GM10847 (cell line): ENCODE results near the gene PSMG4.

ENCODE experiments used
- POLR2A ChIP-seq: IDR thresholded peaks from 2 replicates; pipeline ENCODE4 v1.6.1; 2011; ENCODE audit not compliant: insufficient read length; ENCODE audit errors: extremely low read depth

PSMG4 gene, protein sequence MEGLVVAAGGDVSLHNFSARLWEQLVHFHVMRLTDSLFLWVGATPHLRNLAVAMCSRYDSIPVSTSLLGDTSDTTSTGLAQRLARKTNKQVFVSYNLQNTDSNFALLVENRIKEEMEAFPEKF

DNA sequence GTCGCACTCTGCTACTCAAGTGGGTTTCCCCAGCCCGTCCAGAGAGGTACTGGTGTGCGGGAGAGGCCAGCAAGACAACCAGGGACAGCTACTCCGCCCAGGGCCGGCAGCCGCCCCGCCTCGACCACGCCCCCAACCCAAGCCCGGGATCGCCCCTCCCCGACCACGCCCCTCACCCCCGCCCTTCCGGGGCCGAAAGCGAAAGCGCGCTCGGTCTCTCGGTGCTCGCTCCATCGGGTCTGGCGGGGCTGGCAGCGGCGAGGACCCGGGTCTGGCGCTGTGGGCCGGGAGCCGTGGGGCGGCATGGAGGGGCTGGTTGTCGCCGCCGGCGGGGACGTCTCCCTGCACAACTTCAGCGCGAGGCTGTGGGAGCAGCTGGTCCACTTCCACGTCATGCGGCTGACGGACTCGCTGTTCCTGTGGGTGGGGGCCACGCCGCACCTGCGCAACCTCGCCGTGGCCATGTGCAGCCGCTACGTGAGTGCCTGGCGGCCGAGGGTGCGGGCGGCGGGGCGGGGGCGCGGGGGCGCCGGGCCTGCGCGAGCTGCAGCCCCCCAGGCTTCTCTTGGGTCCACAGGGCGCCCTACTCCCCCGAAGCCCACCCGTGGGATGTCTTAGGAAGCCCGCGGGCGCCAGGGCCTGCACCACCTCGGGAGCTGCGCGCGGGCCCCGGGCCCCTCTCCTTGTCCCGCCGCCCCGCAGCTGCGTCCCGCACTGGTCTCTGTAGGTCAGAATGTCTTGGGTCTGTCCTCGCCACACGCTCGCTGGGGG, at the start of gene PSMG4:
TSS of gene PSMG4 (plus strand) at position 228 of the 771 bp plus-strand sequence. CDS start at position 304, 76 bp downstream.
- TF ChIP-seq POLR2A = peak; percentile 58

DNA sequence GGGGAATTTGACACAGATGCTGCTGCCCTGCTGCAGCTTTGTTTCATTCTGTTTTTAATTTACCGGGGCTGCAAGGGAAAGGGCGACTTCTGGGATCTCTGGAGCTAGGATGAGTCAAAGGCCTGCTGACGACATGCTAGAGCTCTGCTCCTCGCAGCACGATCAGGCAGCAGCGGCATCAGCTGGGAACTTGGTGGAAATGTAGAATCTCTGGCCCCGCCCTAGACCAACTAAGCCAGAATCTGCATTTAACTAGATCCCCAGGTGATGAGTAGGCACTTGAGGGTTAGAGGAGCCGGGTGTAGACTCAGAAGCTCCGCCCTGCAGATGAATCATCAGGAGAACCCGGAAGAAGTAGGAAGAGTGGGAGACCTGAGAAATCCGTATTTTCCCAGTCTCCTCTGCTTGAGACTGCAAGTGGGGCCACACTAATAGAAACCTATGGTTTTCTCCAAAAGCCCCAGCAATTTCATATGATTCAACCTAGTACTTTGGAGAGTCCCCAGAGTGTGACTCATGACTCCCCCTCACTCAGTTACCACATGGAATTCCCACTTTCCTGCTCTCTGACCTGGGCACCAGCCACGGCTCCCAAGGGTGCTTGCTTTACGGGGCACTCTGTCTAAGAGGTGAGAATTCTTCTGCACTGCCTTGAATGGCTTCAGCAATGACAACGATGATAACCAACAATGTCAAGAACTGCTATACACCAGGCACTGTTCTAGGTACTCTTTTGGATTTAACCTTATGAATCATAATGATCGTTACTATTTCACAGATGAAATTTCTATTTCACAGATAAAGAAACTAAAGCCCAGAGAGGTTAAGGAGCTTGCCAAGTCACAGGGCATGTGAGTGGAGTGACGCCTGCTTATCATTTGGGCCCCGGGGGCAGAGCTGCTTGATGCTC, 49.4 kb upstream of the PSMG4 start:
- TF ChIP-seq POLR2A = no peak

DNA sequence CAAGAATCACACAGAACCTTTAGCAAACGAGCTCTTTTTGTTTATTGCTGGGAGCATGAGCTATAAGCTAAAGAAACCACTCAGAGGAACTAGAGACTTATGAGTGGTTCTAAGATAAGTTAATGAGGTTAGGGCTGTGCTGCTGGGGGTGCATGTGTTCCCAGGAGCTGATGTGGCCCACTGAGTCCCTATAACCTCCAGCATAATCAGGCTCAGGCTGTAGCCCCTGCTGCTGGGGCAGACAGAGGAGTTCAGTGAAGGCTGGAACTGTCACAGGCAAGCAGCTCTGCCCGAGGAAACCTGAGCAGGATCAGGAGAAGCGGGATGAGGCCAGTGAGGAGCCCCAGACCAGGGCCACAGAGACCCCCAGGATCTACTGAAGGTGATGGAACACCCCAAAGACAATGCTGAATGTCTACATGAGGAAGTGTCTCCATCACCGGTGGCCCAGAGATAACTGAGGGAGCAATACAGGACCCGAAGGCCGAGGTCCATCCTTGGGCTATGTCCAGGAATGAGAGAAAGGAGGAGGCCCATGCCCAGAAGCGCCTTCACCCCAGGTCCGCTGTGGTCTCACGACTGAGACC, 48.6 kb upstream of the PSMG4 start:
- no peak for TF ChIP-seq POLR2A

DNA sequence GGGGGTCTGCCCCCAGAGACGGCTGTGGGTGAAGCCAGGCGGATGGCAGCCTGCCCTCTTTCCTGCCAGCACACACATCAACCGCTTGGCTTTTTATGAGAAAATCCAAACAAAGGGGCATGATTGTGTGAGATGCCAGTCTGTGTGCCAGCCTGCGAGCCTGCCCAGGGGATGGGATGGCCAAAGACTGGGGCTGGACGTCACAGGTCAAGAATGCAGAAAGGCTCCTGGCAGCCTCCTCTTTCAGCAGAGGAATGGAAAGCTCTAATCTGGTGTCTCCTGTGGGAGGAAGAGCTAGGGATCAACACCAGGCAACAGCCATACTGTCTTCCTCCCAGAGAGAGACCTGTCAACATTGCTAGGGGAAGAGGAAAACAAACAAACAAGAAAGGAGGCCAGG, 47.1 kb upstream of the PSMG4 start:
- TF ChIP-seq POLR2A = no peak

DNA sequence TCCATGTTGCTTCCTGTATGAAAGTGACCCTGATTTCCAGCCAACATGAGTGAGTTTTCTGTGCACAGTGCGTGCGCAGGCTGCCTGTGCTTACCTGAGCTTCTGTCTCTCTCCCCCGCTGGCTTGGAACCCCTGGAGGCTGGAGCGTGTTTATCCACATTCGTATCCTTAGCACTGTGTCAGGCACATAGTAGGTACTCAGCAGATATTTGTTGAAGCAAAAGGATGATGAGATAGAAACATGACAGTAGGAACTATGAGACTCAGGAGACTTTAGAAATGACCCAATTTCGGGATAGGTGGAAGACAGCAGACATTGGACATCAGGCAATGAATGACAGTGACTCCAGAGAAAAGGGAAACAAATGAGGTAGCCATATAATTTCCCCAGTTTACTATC, 46.5 kb upstream of the PSMG4 start:
- TF ChIP-seq POLR2A = no peak

DNA sequence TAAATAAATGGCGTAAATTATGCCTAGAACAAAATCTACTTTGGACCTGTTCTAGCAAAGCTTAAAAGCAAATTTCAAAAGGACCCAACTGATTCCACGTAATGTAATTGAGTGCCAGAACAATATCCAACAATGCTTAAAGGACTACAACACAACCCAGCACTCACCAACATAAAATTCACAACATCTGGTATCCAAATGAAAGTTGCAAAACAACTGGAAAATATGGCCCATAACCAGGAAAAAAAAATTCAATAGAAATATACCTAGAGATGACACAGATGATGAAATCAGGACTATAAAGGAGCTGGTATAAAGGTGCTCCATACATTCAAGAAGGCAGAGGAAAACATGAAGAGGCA, 45.4 kb upstream of the PSMG4 start:
- no peak for TF ChIP-seq POLR2A

DNA sequence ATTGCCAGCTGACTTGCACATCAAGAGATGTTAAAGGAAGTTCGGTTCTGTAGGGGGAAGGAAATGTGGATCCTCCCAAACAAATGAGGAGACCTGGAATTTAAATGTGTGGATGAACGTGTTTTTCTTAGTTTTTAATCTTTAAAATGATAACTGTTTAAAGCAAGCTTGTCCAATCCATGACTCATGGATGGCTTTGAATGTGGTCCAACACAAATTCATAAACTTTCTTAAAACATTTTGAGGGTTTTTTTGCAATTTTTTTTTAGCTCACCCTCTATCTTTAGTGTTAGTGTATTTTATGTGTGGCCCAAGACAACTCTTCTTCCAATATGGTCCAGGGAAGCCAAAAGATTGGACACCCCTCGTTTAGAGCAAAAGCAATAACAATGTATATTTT, 43.8 kb upstream of the PSMG4 start:
- no peak for TF ChIP-seq POLR2A

DNA sequence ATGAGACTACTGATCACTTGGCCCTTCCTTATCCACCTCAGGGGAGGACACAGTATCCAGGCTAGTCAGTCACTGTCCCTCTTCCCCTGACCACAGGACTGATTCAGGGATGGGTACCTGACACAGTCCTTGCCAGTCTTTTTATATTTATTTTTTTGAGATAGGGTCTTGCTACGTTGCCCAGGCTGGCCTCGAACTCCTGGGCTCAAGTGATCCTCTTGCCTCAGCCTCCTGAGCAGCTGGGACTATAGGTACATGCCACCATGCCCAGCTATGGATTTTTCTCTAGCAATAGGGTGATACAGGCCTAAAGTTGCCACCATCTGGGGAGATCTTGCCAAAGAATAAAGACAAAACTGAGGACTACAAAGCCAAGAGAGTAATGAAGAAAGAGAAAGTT, 41.5 kb upstream of the PSMG4 start:
- TF ChIP-seq POLR2A = no peak

DNA sequence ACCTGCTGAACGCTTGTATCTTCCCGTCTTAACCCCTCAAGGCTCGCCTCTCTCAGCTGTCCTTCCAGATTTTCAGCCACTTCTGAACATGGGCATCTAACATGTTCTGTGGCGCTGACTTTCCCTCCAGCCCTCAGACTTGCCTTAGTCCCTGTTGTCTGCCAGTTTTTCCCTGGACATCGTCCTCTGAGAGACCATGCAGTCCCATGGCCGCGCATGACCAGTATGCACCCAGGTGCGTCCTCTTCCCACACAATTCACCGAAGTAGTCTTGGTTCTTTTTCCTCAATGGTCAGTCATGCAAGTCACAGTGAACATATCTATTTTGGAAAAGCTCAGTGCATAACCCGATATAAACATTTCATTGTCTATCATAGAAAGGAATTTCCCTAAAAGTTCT, 40.5 kb upstream of the PSMG4 start:
- TF ChIP-seq POLR2A = no peak

DNA sequence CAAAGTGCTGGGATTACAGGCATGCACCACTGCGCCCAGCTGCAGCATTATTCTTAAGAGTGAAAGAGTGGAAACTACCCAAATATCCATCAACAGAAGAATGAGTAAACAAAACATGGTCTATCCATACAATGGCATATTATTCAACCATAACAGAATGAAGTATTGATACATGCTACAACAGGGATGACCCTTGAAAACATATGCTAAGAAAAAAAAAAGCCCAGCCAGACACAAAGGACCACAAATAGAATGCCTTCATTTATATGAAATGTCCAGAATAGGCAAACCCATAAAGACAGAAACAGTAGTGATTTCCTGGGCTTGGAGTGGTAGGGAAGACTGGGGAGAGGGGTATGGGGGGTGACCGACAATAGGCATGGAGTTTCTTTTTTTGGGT, 38.4 kb upstream of the PSMG4 start:
- no peak for TF ChIP-seq POLR2A

DNA sequence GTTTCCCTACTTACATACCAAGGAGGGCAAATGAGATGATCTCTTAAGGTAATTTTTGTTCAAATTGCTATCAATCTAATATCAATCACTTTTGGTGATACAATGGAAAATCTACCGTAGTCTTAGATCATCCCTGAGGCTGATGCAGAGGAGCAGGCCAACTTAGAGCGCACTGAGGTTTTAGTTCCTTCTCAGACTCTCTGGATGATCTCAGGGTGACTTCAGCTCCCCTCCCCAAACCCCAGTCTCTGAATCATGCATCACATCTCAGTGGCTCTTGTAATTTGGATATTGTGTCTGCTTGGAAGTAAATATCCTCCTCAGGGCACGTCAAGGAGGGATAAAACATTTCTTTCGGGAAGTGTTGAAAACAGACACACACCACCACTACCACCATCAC, 37.2 kb upstream of the PSMG4 start:
- no peak for TF ChIP-seq POLR2A

DNA sequence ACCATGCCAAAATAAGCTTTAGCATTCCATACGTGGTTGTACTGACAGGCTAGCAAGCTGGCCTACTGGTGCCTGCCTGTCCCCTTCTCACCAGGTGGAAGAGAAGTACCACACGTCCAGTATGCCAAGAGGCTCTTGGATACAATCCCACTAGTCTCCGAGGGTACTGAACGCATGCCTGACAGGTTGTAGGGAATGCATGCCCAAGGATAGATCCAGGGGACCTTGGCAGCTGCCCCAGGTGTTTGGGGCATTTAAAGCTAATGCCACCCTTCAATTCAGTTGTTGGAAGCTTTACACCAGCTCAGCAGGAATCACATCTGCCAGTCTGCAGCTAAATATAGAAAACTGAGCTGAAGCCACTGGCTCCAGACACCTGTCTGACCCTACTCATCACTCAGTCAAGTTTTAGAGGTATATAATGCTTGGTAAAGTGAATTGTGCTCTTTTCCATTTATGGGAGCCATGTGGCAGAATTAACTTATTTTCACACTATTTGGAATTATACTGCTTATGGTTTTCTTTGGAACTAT, 36.2 kb upstream of the PSMG4 start:
- no peak for TF ChIP-seq POLR2A

DNA sequence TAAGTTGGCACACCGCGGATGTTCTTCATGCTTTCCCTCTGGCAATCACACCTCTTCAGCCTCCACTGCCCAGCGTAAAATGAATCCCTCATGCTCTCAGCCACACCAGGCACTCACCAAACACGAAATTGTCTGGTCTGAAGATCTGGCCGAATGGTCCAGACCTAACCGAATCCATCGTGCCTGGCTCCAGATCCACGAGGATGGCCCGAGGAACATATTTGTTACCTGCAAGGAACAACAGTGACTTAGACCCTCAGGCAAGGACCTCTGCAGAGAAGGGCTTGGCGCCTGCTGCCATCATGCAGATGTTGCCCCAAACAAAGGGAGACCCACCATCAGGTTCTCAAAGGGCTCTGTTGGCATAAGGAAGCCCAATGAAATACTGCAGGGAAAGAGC, 32.7 kb upstream of the PSMG4 start:
- TF ChIP-seq POLR2A = no peak

DNA sequence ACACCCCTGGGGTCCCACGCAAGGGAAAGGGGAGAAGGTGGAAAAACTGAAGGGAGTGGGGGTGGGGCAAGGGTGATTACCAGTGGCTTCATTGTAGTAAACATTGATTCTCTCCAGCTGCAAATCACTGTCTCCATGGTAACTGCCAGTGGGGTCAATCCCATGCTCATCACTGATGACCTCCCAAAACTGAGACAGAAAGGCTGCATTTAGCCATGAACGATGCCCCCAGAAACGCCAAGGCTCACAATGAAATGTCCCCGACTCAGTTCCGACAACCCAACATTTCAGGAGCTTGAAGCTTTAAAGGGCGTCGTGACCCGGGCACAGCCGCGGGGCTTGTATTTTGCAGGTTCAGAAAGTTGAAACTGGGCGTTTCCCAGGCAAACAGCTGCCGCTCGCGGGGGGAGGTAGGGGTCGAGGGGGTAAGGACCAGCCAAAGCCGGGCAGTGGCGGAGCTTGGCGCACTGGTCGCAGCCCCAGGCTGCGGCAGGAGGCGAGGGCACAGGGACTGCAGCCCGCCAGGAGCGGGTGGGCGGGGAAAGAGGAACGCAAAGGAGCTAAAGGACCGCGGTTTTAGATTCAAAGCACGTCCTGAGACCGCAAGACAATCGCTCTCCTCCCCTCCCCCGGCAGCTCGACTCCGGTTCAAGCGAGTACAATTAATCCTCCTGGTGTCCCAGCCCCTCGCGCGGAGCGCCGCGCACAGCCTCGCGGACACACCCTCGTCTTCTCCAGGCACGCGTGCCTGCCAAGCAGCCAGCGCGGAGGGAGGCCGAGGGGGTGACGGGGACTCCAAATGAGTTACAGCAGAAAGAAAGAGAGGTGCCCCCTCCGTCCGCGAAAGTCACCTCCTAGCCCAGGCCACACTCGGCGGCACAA, 32.0 kb upstream of the PSMG4 start:
- no peak for TF ChIP-seq POLR2A
